ENCODE results near the gene MIDN. TPM values are rescaled to one million over a fixed set of nuclear protein-coding genes. Genes with fewer than 3 reads are reported as not detected.
A peak's percentile ranks its signal among the peaks of the same experiment; 100 is the strongest.

MIDN gene
- total and polyA plus RNA-seq, 3 donors from 2014 or later, result 30.3 to 42.4 (median 38.2) TPM

DNA sequence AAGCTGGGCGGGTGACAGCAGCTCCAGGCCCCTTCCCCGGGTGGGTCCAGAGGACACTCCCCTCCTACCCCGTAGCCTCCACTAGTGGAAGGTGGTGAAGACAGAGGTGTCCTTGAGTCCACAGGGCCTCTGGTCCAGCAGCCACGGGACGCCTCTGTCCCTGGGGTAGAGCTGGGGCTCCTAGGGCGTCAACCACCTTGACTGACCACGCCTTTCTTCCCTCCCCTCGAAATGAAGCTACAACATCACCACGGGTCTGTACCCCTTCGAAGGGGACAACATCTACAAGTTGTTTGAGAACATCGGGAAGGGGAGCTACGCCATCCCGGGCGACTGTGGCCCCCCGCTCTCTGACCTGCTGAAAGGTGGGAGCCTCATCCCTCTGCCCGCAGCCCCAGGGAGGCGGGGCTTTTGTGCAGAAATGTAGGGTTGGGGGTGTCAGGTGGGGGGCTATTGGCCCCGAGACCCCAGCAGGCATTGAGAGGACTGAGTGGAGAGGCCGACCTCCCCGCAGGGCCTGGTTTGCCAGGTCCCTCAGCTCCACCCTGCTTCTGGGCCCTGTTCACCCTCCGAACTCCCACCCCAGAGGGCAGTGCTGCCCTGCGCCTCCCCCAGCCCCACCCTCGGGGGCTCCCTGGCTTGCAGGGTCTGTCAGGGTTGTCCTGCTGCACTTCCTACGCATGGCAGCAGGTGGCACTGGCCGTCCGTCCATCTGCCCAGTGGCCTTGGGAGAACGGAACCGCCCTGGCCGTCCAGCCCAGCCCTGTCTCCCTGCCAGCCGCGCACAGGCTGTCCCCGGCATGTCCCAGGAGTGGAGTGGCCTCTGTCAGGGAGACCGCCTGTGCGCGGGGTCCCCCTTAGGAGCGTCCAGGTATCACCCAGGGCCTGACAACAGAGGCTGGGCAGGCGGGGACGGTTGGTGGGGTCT is 27.1 kb upstream of the MIDN start:
- intact Hi-C loops (cut with DNase I; ENCODE audit: low total_unique reads), result no loop called here
- no peak overlapping the region for H3K4me3 ChIP-seq
- peaks cover 33% of the 10 kb centered on the region for H3K4me1 ChIP-seq
- H3K27me3 ChIP-seq, result no peaks in the 10 kb centered on the region
- peak overlapping the region; percentile 6 to 63 for H3K27ac ChIP-seq
- peak; percentile 85 for DNase-seq
- 75 to 90% methylated on average over 21 to 30 of the region's 38 CpGs for WGBS, 2 donors
- no peaks in the 10 kb centered on the region for H3K9me3 ChIP-seq
- TF ChIP-seq, protein P1, sequence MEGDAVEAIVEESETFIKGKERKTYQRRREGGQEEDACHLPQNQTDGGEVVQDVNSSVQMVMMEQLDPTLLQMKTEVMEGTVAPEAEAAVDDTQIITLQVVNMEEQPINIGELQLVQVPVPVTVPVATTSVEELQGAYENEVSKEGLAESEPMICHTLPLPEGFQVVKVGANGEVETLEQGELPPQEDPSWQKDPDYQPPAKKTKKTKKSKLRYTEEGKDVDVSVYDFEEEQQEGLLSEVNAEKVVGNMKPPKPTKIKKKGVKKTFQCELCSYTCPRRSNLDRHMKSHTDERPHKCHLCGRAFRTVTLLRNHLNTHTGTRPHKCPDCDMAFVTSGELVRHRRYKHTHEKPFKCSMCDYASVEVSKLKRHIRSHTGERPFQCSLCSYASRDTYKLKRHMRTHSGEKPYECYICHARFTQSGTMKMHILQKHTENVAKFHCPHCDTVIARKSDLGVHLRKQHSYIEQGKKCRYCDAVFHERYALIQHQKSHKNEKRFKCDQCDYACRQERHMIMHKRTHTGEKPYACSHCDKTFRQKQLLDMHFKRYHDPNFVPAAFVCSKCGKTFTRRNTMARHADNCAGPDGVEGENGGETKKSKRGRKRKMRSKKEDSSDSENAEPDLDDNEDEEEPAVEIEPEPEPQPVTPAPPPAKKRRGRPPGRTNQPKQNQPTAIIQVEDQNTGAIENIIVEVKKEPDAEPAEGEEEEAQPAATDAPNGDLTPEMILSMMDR (IDR thresholded peaks at IDR 0.05), result peak; percentile 62 to 84 (median 80)
- no peak for TF ChIP-seq POLR2A (IDR thresholded peaks at IDR 0.05)
- H3K36me3 ChIP-seq (ENCODE audit: low read depth, missing control alignments), result no peaks in the 10 kb centered on the region

DNA sequence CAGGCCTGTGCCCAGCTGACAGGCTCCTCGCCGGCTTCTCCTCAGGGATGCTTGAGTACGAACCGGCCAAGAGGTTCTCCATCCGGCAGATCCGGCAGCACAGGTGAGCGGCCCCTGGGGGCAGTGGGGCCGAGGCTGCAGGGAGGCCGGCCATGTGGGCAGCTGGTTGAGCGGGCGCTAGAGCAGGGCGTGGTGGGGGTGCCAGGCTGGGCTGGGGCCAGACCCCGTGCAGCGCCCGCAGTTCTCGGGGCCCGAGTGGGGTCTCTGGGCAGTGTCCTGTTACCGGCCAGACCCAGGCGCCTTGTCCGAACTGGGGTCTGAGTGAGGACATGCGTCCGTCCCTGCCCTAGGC is 26.5 kb upstream of the MIDN start:
- intact Hi-C loops (cut with DNase I; ENCODE audit: low total_unique reads), result no loop called here
- Histone ChIP-seq H3K9me3 (no peaks in the 10 kb centered on the region), H3K4me3 (no peak overlapping the region), H3K27ac (peak overlapping the region; percentile 6 to 63), H3K27me3 (no peaks in the 10 kb centered on the region), H3K4me1 (peaks cover 33% of the 10 kb centered on the region), H3K36me3 (ENCODE audit: low read depth, missing control alignments) (no peaks in the 10 kb centered on the region)
- TF ChIP-seq, protein P1 (IDR thresholded peaks at IDR 0.05), result no peak
- no peak for TF ChIP-seq POLR2A (IDR thresholded peaks at IDR 0.05)
- no peak for DNase-seq
- 73 to 100% methylated on average over 3 to 20 of the region's 22 CpGs for WGBS, 2 donors

DNA sequence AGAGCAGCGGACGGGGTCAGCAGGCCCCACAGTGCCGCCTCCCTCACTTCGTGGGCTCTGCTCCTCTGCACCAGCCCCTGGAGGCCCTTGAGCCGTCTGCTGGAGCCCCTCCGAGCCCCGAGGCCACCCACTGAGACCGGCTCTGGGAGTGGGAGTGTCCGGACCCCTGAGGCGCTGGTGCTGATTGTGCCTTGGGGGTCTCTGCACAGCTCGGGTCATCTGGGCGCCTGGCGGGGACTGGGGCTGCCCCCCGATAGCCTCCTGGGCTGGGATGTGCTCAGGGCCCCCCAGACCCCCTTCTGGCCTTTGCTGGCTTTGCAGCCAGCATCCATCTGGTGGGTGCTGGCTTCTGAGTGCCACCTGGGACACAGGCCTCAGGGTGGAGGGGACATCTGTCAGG is 26.0 kb upstream of the MIDN start:
- TF ChIP-seq POLR2A (IDR thresholded peaks at IDR 0.05), result no peak
- TF ChIP-seq, protein P1 (IDR thresholded peaks at IDR 0.05), result no peak
- Histone ChIP-seq H3K4me3 (no peak overlapping the region), H3K27ac (peak overlapping the region; percentile 6 to 63), H3K4me1 (peaks cover 28% of the 10 kb centered on the region), H3K27me3 (no peaks in the 10 kb centered on the region), H3K36me3 (ENCODE audit: low read depth, missing control alignments) (no peaks in the 10 kb centered on the region), H3K9me3 (no peaks in the 10 kb centered on the region)
- DNase-seq, result no peak
- intact Hi-C loops (cut with DNase I; ENCODE audit: low total_unique reads), result no loop called here
- WGBS, 2 donors, result 71% methylated on average over 11 of the region's 14 CpGs; no CpG with 5 or more reads in 1 of the 2 donors

DNA sequence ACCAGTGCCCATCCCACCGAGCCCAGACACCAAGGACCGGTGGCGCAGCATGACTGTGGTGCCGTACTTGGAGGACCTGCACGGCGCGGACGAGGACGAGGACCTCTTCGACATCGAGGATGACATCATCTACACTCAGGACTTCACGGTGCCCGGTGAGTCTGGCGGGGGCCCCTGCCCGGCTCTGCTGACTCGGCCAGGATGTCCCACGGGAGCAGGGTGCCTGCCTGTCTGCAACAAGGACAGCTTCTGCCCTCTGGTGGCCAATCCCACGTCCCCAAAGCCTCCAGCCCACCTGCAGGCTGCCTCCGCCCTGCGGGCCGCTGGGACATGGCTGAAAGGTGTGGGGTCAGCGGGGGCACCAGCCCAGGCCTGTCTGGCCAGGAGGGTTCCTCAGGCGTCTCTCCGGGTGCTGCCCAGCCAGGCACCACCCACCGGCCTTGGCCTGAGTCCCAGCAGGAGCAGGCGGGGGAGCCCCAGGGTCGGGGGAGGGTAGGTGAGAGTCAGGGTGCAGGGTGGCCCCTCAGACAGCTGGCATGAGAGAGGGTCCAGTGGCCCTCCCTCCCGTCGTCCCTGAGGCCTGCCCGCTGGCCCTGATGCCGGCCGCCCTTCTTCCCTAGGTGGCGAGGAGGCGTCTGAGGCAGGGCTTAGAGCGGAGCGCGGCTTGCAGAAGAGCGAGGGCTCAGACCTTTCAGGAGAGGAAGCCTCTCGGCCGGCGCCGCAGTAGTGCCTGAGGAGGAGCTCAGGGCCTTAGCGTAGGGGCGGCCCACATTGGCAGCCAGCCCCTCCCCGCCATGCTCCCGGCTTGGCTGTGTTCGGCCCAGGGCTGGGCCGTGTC is 25.1 kb upstream of the MIDN start:
- H3K36me3 ChIP-seq (ENCODE audit: low read depth, missing control alignments), result no peaks in the 10 kb centered on the region
- peak; percentile 63 for DNase-seq

More for the DNA sequence above, 25.1 kb upstream of the MIDN start:
- WGBS, 2 donors, result 62 to 92% methylated on average over 13 to 46 of the region's 48 CpGs
- intact Hi-C loops (cut with DNase I; ENCODE audit: low total_unique reads), result no loop called here
- peaks cover 19% of the 10 kb centered on the region for H3K4me1 ChIP-seq
- no peaks in the 10 kb centered on the region for H3K9me3 ChIP-seq
- no peaks in the 10 kb centered on the region for H3K27me3 ChIP-seq
- no peak overlapping the region for H3K4me3 ChIP-seq
- TF ChIP-seq, protein P1 (IDR thresholded peaks at IDR 0.05), result peak in 2 of 3 experiments; percentile 23 to 43
- no peak for TF ChIP-seq POLR2A (IDR thresholded peaks at IDR 0.05)
- peak overlapping the region in 1 of 2 donors; percentile 24 for H3K27ac ChIP-seq
